GM12801 (cell line): ENCODE results near the gene CHCHD3.

Experiments
- TF ChIP-seq, protein P1 (sequence below): IDR thresholded peaks from one replicate; pipeline ENCODE4 v1.5.1; 2011; ENCODE audit warnings: control low read depth; ENCODE audit not compliant: insufficient read length; ENCODE audit errors: extremely low read depth

CHCHD3 gene

GRCh38 chr7:132937286-132937685 is 144.6 kb downstream of the CHCHD3 start:
- TF ChIP-seq, protein P1, sequence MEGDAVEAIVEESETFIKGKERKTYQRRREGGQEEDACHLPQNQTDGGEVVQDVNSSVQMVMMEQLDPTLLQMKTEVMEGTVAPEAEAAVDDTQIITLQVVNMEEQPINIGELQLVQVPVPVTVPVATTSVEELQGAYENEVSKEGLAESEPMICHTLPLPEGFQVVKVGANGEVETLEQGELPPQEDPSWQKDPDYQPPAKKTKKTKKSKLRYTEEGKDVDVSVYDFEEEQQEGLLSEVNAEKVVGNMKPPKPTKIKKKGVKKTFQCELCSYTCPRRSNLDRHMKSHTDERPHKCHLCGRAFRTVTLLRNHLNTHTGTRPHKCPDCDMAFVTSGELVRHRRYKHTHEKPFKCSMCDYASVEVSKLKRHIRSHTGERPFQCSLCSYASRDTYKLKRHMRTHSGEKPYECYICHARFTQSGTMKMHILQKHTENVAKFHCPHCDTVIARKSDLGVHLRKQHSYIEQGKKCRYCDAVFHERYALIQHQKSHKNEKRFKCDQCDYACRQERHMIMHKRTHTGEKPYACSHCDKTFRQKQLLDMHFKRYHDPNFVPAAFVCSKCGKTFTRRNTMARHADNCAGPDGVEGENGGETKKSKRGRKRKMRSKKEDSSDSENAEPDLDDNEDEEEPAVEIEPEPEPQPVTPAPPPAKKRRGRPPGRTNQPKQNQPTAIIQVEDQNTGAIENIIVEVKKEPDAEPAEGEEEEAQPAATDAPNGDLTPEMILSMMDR, result no peak

- TF ChIP-seq, protein P1, result no peak
Observed at GRCh38 chr7:132935608-132936007, 146.3 kb downstream of the CHCHD3 start.

- TF ChIP-seq, protein P1, result no peak
Observed at GRCh38 chr7:132934017-132934416, 147.9 kb downstream of the CHCHD3 start.

DNA sequence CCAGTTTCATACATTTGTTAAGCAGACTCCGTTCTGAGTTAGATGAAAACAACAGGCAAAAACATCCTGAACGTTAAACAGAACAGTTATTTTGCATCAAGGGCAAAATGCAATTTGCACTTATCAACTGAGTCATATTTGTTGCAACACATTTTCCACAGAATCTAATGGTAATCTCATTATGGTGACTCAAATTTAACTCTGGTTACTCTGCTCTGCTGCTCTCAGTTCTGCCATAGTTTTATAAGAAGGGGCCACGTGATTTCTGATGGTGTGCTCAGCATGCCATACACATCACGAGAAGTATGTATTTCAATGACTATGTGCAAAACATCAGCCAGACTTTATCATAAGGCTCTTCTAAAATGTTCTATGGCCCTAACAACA is 148.8 kb downstream of the CHCHD3 start:
- TF ChIP-seq, protein P1, result no peak

GRCh38 chr7:132932296-132933071 is 149.4 kb downstream of the CHCHD3 start:
- TF ChIP-seq, protein P1, result no peak

DNA sequence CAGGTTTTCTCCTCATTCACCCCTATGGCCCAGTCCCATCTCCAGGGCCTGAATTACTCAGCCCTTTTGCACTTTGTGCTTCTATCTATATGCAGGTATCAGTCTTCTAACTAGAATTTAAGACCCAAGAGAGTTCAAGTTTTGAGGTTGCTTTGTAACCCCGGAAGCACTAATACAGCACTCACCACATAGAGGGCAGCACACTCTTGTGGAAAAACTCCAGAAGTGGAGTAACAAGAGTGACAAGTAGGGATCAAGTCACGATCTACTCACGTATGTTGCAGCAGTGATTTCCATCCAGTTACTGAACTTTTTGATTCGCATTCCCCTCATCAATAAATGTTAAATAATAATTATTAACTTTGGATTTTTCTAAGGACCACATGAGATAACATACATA is 151.0 kb downstream of the CHCHD3 start:
- TF ChIP-seq, protein P1, result no peak

DNA sequence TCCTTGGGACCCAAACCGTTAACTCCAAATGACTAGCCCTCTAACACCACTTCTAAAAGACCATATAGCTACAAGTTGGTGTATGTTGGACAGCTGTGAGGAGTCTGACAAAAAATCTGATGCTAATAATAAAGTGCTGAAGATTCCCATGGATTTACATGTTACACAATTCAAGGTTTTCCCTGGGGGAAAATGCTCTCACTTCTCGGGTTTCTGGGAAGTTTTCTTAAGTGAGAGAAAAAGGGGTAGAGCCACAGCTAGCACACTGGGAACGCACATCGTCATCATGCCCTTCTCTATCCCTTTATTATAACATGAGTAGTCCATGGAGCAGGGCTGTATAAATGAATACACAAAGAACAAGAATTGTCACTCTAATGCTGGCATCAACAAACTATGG is 162.1 kb downstream of the CHCHD3 start:
- TF ChIP-seq, protein P1, result no peak
